Measurements from ENCODE around the gene ATP6V0B.

DNA sequence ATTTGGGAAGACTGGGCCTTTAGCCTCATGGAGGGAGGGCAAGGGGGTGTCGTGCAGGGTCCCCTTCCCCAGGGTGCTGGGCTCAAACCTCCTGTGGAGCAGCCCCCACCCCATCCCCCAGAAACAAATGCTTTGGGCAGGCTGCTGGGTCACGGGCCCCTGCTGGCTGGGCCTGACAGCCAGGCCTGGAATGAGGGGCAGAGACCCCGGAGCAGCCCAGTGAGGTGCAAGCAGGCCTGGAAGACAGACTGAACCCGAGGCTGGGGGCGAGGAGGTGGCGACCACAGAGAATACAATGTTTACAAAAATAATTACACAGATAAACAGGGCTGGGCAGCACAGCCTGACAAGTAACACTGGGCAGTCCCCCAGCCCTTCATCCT lies 22.0 kb downstream of the ATP6V0B start:
- TF ChIP-seq, protein P1, sequence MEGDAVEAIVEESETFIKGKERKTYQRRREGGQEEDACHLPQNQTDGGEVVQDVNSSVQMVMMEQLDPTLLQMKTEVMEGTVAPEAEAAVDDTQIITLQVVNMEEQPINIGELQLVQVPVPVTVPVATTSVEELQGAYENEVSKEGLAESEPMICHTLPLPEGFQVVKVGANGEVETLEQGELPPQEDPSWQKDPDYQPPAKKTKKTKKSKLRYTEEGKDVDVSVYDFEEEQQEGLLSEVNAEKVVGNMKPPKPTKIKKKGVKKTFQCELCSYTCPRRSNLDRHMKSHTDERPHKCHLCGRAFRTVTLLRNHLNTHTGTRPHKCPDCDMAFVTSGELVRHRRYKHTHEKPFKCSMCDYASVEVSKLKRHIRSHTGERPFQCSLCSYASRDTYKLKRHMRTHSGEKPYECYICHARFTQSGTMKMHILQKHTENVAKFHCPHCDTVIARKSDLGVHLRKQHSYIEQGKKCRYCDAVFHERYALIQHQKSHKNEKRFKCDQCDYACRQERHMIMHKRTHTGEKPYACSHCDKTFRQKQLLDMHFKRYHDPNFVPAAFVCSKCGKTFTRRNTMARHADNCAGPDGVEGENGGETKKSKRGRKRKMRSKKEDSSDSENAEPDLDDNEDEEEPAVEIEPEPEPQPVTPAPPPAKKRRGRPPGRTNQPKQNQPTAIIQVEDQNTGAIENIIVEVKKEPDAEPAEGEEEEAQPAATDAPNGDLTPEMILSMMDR (conservative IDR thresholded peaks at IDR 0.05; ENCODE audit: low read depth, low read length), result no peak
- TF ChIP-seq EZH2 (IDR thresholded peaks at IDR 0.05; ENCODE audit: low read length, unreplicated experiment) (no peak), EZH2phosphoT487 (IDR thresholded peaks at IDR 0.05; ENCODE audit: borderline replicate concordance, low read length) (no peak)
